Measurements from ENCODE around the gene GYG1.
A peak's percentile ranks its signal among the peaks of the same experiment; 100 is the strongest.

The GYG1 gene

GRCh38 chr3:148990236-148990635 lies 1.1 kb upstream of the GYG1 start:
- no peak for DNase-seq (ENCODE audit: low read depth)
- no peak overlapping the region for H3K4me3 ChIP-seq (ENCODE audit: low read depth, low read length)
- TF ChIP-seq CTCF (IDR thresholded peaks at IDR 0.05; ENCODE audit: control insufficient read depth, extremely low read depth, insufficient read depth): no peak

DNA sequence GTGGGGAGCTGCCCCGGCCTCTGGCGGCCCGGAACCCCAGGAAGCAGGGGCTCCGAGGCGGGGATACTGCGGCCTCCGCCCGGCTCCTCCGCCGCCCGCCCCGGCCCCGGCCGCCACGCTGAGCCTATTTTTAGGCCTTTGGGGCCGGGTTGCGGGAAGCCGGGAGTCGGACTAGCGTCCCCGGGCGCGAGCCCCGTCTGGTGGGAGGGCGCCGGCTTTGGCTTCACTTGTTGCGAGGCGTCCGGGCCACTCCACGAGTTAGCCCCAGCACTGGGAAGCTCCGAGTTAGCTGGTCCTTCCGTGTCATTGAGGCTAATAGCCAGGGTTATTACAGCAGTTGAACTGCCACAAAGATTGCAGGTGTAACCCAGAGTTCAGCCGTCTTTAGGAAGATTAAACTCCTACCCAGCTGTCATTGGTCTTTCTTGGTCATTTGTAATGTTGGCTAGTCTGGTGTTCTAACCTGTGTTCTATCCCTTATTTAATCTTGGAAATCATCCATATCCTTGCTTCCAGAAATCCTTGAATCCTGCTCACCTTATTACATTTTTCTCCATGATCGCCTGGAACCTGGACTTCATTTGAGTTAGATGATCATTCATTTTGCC lies 791 bp downstream of the GYG1 start:
- no peak for DNase-seq (ENCODE audit: low read depth)
- TF ChIP-seq CTCF (IDR thresholded peaks at IDR 0.05; ENCODE audit: control insufficient read depth, extremely low read depth, insufficient read depth): no peak
- peak overlapping the region; percentile 83 for H3K4me3 ChIP-seq (ENCODE audit: low read depth, low read length)

DNA sequence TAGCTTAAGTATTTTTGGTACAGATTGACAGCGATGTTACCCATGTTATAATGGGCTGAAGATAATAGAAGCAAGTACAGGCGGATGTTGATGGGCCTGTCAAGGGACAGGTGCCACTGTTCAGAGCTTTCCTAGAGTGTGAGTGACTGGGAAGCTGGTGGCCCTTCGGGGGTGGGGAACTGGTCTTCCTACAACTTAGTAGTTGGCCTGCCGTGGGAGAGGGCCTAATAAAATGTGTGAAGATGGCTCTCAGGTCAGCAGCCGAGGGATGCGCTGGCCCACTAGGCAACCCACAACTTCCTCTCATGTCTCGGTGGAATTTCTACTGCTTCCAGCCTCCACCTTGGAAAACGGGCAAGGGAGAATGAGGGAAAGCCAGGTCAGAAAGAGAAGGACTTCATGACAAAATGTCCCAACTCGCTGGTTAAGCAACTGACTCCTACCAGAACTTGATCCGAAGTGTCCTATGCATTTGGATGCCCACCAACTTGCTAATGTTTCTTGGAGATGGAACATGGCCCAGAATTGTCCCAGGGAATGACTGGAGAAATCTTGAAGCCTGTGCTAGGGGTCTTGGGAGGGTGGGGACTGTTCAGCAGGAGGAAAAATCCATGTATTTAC lies 1.4 kb downstream of the GYG1 start:
- peak overlapping the region; percentile 83 for H3K4me3 ChIP-seq (ENCODE audit: low read depth, low read length)
- no peak for TF ChIP-seq CTCF (IDR thresholded peaks at IDR 0.05; ENCODE audit: control insufficient read depth, extremely low read depth, insufficient read depth)
- DNase-seq (ENCODE audit: low read depth): no peak

GRCh38 chr3:148997623-148998022 lies 6.3 kb downstream of the GYG1 start:
- DNase-seq (ENCODE audit: low read depth): no peak
- H3K4me3 ChIP-seq (ENCODE audit: low read depth, low read length): no peak overlapping the region
- TF ChIP-seq CTCF (IDR thresholded peaks at IDR 0.05; ENCODE audit: control insufficient read depth, extremely low read depth, insufficient read depth): no peak

DNA sequence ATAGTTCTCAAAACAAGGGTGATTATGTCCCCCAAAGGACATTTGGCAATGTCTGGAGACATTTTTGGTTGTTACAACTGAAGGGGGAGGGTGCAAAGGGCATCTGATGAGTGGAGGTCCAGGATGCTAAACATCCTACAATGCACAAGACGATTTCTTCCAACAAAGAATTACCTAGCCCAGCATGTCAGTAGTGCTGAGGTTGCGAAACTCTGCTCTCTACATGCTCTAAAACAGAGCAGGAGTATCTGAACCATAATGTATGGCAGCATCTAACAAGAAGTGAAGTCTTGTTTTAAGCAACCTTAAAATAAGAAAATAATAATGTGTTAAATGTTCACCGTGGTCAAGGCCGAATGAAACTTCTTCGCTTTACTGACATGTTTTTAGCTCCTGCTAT lies 7.0 kb downstream of the GYG1 start:
- no peak overlapping the region for H3K4me3 ChIP-seq (ENCODE audit: low read depth, low read length)
- no peak for DNase-seq (ENCODE audit: low read depth)
- no peak for TF ChIP-seq CTCF (IDR thresholded peaks at IDR 0.05; ENCODE audit: control insufficient read depth, extremely low read depth, insufficient read depth)

DNA sequence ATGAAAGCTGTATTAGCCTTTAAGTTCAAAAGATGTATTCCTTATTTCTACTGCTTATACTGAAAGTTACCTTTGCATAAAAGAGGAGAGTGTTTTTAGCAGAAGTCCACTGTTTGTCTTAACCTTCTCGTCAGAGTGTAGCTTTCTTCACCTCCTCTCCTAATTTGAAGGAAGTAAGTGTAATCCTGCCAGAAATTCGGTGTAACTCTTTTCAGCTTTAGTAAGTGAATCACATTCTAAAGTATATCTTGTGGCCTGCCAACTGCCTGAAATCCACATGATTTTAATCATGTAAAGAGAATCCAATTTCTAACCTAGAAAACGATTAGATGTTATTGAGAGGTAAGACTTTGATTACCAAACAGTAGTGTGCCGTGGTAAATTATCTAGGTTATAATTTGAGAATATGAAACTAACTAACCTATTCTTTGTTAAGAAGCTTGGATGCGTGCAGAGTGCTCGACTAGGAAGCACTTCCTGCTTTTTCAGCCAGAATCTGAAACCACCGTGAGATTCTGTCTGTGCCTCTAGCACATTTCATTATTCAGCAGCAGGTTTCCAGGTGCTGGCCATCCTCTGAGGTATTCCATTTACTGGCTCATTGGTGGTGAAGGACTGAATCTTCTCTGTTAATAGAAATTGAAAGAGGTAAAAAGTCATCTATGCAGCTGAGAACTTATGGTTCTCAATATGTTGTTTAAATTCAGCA lies 7.5 kb downstream of the GYG1 start:
- H3K4me3 ChIP-seq (ENCODE audit: low read depth, low read length): no peak overlapping the region
- no peak for TF ChIP-seq CTCF (IDR thresholded peaks at IDR 0.05; ENCODE audit: control insufficient read depth, extremely low read depth, insufficient read depth)
- no peak for DNase-seq (ENCODE audit: low read depth)

All from LNCaP clone FGC (cell line).